ENCODE data around the gene PHF23.

GRCh38 chr17:7283471-7284216 lies 44.4 kb upstream of the PHF23 start:
- no peak for TF ChIP-seq CTCF (IDR thresholded peaks at IDR 0.05)
- no peak for TF ChIP-seq POLR2A (IDR thresholded peaks at IDR 0.05)

Data from thyroid gland (tissue), 4 donors.